ENCODE measurements around the gene ZNF345. TPM values are rescaled to one million over a fixed set of nuclear protein-coding genes. Genes with fewer than 3 reads are reported as not detected.
A peak's percentile ranks its signal among the peaks of the same experiment; 100 is the strongest.

Gene ZNF345
- total and polyA plus RNA-seq, 2 of the 8 experiments (the other 6 are each of a cell fraction or from before 2014, with no cell fraction given), result 3.2 to 5.1 TPM

DNA sequence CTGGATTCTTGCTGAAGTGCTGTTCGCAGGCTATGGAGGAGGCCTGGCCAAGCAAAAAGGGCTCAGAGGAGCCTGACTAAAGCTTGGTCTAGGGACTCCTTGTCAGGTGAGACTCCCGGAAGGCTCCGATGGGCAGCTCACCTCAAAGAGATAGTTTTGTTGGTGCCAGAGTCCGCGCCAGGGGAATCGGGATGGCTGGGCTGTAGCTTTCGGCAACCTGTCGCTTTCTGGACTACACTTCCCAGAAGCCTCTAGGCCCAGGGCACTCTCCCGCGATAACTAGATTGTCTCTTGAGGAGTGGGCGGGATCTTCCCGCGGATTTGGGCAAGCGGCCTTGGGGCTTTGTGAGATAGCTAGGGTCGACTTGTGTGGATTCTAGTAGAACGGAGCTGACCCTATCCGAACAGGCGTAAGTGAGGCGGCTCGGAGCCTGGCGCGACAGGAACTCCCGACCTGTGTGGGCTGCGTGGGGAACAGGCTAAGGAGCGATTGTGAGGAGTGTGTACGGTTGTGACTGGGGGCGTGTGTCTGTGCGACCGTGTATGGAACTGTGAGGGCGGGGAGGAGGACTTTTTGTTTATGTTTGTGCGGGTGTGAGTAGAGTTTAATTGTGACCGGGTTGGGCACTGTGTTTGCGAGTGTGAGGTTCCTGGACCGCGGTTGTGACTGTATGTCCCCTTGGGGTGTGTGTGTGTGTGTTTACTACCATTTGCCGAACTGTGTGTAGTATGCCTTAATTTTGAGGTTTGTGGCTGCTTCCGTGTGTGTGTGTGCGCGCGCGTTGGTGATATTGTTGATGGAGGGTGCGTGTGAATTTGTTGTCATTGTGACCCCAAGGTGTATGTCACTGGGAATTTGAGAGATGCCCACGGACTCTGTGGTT is at the start of gene ZNF345 (continued):
- no peak for TF ChIP-seq HDAC2 (IDR thresholded peaks at IDR 0.05; ENCODE audit: borderline replicate concordance in 1 of 2, low read depth in 2 of 2, low read length in 2 of 2)
- TF ChIP-seq POLR2A (IDR thresholded peaks at IDR 0.05; ENCODE audit: control extremely low read depth in 1 of 2, low read depth in 2 of 2, low read length in 2 of 2), result peak; percentile 64 to 85; a peak in 2 of 3 replicates
- TF ChIP-seq, protein P1, sequence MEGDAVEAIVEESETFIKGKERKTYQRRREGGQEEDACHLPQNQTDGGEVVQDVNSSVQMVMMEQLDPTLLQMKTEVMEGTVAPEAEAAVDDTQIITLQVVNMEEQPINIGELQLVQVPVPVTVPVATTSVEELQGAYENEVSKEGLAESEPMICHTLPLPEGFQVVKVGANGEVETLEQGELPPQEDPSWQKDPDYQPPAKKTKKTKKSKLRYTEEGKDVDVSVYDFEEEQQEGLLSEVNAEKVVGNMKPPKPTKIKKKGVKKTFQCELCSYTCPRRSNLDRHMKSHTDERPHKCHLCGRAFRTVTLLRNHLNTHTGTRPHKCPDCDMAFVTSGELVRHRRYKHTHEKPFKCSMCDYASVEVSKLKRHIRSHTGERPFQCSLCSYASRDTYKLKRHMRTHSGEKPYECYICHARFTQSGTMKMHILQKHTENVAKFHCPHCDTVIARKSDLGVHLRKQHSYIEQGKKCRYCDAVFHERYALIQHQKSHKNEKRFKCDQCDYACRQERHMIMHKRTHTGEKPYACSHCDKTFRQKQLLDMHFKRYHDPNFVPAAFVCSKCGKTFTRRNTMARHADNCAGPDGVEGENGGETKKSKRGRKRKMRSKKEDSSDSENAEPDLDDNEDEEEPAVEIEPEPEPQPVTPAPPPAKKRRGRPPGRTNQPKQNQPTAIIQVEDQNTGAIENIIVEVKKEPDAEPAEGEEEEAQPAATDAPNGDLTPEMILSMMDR (IDR thresholded peaks at IDR 0.05; ENCODE audit: control extremely low read depth in 1 of 3, insufficient read depth in 1 of 3, low read depth in 1 of 3, low read length in 3 of 3), result no peak
- no peak for TF ChIP-seq SP1 (IDR thresholded peaks at IDR 0.05; ENCODE audit: low read depth, low read length)
- TF ChIP-seq SIX5 (IDR thresholded peaks at IDR 0.05; ENCODE audit: low read depth, low read length), result peak; percentile 81
- no peak for TF ChIP-seq NRF1 (IDR thresholded peaks at IDR 0.05; ENCODE audit: low read depth, low read length)
- no peak for TF ChIP-seq JUN (IDR thresholded peaks at IDR 0.05; ENCODE audit: low read depth, low read length)
- TF ChIP-seq GTF2F1 (IDR thresholded peaks at IDR 0.05; ENCODE audit: borderline replicate concordance, low read depth, low read length), result no peak
- TF ChIP-seq BRCA1 (IDR thresholded peaks at IDR 0.05; ENCODE audit: low read depth, low read length), result peak; percentile 84
- TF ChIP-seq, protein P2, sequence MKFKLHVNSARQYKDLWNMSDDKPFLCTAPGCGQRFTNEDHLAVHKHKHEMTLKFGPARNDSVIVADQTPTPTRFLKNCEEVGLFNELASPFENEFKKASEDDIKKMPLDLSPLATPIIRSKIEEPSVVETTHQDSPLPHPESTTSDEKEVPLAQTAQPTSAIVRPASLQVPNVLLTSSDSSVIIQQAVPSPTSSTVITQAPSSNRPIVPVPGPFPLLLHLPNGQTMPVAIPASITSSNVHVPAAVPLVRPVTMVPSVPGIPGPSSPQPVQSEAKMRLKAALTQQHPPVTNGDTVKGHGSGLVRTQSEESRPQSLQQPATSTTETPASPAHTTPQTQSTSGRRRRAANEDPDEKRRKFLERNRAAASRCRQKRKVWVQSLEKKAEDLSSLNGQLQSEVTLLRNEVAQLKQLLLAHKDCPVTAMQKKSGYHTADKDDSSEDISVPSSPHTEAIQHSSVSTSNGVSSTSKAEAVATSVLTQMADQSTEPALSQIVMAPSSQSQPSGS (IDR thresholded peaks at IDR 0.05; ENCODE audit: low read length), result no peak
- peak; percentile 98 for TF ChIP-seq CHD2 (IDR thresholded peaks at IDR 0.05; ENCODE audit: low read length)
- TF ChIP-seq CTBP2 (IDR thresholded peaks at IDR 0.05; ENCODE audit: borderline replicate concordance, insufficient read depth, insufficient read length, low read length), result no peak
- peak; percentile 21 for TF ChIP-seq SAP30 (IDR thresholded peaks at IDR 0.05; ENCODE audit: insufficient read depth, insufficient replicate concordance, low read length)
- no peak for TF ChIP-seq SP4 (IDR thresholded peaks at IDR 0.05; ENCODE audit: low read length)
- TF ChIP-seq YY1 (IDR thresholded peaks at IDR 0.05; ENCODE audit: low read depth, low read length), result 0 out of 2 replicates have a peak, but pooled peaks have one; percentile 32
- peak; percentile 79 for TF ChIP-seq TAF1 (IDR thresholded peaks at IDR 0.05; ENCODE audit: low read depth, low read length)
- TF ChIP-seq EGR1 (IDR thresholded peaks at IDR 0.05; ENCODE audit: borderline replicate concordance, low read depth, low read length), result peak; percentile 22; the same call in 1 of the 2 replicates
- no peak for TF ChIP-seq KDM5A (IDR thresholded peaks at IDR 0.05; ENCODE audit: low read length)
- TF ChIP-seq RXRA (IDR thresholded peaks at IDR 0.05; ENCODE audit: insufficient read depth, low read depth, low read length), result no peak
- TF ChIP-seq POLR2AphosphoS5 (IDR thresholded peaks at IDR 0.05; ENCODE audit: low read depth, low read length), result peak; percentile 90

All from H1 (cell line).